ENCODE measurements around the gene CD7. TPM values are rescaled to one million over a fixed set of nuclear protein-coding genes. Genes with fewer than 3 reads are reported as not detected.

The CD7 gene
- total RNA-seq, 4 donors from 2014 or later, result 0.45 to 3.0 (median 2.5) TPM; not detected in 1

- intact Hi-C loops (cut with DNase I), result no loop called here
- Histone ChIP-seq H3K4me1 (peaks cover 19 to 45% of the 10 kb centered on the region in 2 donors), H3K4me3 (replicated peaks in 1 of 3) (peak overlapping the region in 1 of 3 donors; percentile 81), H3K9me3 (no peaks in the 10 kb centered on the region), H3K27ac (peak overlapping the region in 2 of 3 donors; percentile 98 to 100), H3K27me3 (no peaks in the 10 kb centered on the region), H3K36me3 (peaks cover 6 to 9% of the 10 kb centered on the region in 2 donors)
- DNase-seq, result no peak
- TF ChIP-seq, protein P1, sequence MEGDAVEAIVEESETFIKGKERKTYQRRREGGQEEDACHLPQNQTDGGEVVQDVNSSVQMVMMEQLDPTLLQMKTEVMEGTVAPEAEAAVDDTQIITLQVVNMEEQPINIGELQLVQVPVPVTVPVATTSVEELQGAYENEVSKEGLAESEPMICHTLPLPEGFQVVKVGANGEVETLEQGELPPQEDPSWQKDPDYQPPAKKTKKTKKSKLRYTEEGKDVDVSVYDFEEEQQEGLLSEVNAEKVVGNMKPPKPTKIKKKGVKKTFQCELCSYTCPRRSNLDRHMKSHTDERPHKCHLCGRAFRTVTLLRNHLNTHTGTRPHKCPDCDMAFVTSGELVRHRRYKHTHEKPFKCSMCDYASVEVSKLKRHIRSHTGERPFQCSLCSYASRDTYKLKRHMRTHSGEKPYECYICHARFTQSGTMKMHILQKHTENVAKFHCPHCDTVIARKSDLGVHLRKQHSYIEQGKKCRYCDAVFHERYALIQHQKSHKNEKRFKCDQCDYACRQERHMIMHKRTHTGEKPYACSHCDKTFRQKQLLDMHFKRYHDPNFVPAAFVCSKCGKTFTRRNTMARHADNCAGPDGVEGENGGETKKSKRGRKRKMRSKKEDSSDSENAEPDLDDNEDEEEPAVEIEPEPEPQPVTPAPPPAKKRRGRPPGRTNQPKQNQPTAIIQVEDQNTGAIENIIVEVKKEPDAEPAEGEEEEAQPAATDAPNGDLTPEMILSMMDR (IDR thresholded peaks at IDR 0.05), result no peak
- TF ChIP-seq POLR2A (IDR thresholded peaks at IDR 0.05), result no peak
- 75 to 81% methylated on average over 20 to 26 of the region's 27 CpGs for WGBS, 2 donors
These were observed 43.0 kb downstream of the CD7 start for GRCh38 chr17:82274134-82275020.

DNA sequence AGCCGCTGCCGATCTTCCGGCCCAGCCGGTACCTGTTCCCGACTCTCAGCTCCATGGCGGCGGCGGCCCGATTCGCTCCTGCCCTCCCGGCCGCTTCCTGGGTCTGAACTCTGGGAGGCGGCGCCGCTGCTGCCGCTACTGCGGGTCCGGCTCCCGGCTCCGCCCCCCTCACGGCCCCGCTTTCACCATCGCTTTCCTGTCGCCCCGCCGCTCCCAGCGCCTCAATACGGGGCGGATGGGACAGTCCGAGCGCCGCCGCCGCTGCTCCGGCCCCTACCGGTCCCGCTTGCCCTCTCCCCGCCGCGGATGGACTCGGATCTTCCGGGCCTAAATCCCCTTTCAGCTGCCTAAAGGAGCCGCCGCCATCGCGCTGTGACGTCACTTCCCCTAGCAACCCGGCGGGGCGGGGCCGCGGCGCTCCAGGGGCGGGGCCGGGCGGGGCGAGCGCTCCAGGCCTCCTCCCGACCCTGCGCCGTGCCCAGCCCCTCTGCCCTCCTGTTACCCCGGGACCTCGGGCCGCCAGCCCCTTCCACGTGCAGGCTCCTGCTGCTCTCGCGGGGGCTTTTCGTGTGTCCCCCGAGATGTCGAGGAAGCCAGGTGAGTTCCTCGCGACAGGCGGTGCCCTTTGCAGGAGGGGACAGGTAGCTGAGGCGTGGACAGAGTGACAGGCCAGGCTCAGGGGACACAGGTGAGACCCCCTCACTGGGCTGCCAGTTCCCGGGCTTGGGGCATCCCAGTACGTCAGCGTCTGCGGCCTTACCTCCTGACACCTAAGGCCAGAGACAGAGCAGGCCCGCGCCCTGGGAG is 43.9 kb downstream of the CD7 start, which contains the start of gene CSNK1D:
TSS of gene CSNK1D (minus strand) at position 374 of the 807 bp plus-strand sequence. CDS start at position 55, 319 bp downstream.
- Histone ChIP-seq H3K27me3 (no peaks in the 10 kb centered on the region), H3K4me1 (peaks cover 28 to 54% of the 10 kb centered on the region in 2 donors), H3K4me3 (replicated peaks in 1 of 3) (peak within 1 kb of the TSS; percentile 56 to 100 (median 81)), H3K9me3 (no peaks in the 10 kb centered on the region), H3K36me3 (peaks cover 6 to 9% of the 10 kb centered on the region in 2 donors), H3K27ac (peak within 1 kb of the TSS; percentile 96 to 100 (median 98))
- DNase-seq, result peak; percentile 92 to 94
- intact Hi-C loops (cut with DNase I), result no loop called here
- WGBS, 2 donors, result 0 to 19% methylated on average over 15 to 18 of the region's 80 CpGs
- TF ChIP-seq POLR2A (IDR thresholded peaks at IDR 0.05), result peak; percentile 52 to 85
- TF ChIP-seq, protein P1 (IDR thresholded peaks at IDR 0.05), result peak in 2 of 6 experiments; percentile 7 to 12

DNA sequence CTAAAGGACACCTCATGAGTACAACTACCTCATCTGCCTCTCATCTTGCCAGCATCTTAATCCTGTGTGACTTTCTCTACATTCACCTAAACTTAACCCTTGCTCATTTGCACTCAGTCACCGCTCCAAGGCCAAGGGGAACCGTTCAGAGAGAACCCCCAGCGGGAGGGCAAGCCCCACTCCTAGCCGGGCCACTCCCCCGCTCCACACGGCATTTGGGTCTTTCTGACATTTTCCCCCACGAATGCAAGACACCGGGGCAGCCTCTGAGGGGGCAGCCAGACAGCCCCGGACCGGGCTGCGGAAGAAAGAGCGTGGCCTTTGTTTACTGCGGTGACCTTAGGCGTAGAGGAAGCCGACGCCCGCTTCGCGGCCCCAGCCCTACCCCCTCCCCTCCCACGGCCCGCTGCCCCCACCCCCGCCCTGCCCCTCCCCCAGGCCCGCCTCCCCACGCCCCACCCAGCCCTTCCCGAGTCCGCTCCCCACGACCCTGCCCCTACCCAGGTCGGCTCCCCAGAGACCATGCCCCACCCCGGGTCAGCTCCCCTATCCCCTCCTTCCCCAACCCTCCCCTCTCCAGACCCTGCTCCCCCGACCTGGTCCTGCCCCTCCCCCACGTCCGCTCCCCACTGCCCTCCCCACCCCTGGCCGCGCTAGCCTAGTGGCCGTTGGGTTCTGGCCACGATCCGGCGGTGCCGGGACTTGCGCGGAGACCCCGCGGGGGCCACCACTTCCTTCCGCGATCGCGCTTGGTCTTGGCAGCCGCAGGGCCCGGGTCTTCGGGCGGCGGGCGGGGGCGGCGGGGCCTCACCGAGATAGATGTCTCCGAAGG is 44.7 kb downstream of the CD7 start:
- 1 to 2% methylated on average over 13 to 22 of the region's 57 CpGs for WGBS, 2 donors
- H3K27ac ChIP-seq, result peak overlapping the region; percentile 96 to 100 (median 98)
- H3K27me3 ChIP-seq, result no peaks in the 10 kb centered on the region
- H3K4me3 ChIP-seq (replicated peaks in 1 of 3), result peak overlapping the region; percentile 56 to 100 (median 81)
- intact Hi-C loops (cut with DNase I), result no loop called here
- peaks cover 36 to 61% of the 10 kb centered on the region in 2 donors for H3K4me1 ChIP-seq
- H3K9me3 ChIP-seq, result no peaks in the 10 kb centered on the region
- peaks cover 6 to 9% of the 10 kb centered on the region in 2 donors for H3K36me3 ChIP-seq
- TF ChIP-seq, protein P1 (IDR thresholded peaks at IDR 0.05), result no peak
- no peak for TF ChIP-seq POLR2A (IDR thresholded peaks at IDR 0.05)
- no peak for DNase-seq

GRCh38 chr17:82271401-82271800 is 46.0 kb downstream of the CD7 start:
- no peak for DNase-seq
- H3K27ac ChIP-seq, result peak overlapping the region in 1 of 3 donors; percentile 96
- no peaks in the 10 kb centered on the region for H3K9me3 ChIP-seq
- H3K4me3 ChIP-seq (replicated peaks in 1 of 3), result no peak overlapping the region
- no peaks in the 10 kb centered on the region for H3K27me3 ChIP-seq
- 87 to 89% methylated on average over 6 of the region's 6 CpGs for WGBS, 2 donors
- H3K36me3 ChIP-seq, result peaks cover 8 to 9% of the 10 kb centered on the region in 2 donors
- peaks cover 48 to 74% of the 10 kb centered on the region in 2 donors for H3K4me1 ChIP-seq
- intact Hi-C loops (cut with DNase I), result no loop called here
- TF ChIP-seq POLR2A (IDR thresholded peaks at IDR 0.05), result no peak
- TF ChIP-seq, protein P1 (IDR thresholded peaks at IDR 0.05), result no peak

Data from thyroid gland (tissue), 4 donors.